SIG-M5 treated with dmso at 0.1 percent for 504 hours (cell line): Measurements from ENCODE around the gene MAN2A2.

ENCODE experiments used
- DNase-seq: peaks from one replicate; lab custom pipeline; 2025; ENCODE audit not compliant: unreplicated experiment; lab: John Stamatoyannopoulos, UW

MAN2A2 gene

DNA sequence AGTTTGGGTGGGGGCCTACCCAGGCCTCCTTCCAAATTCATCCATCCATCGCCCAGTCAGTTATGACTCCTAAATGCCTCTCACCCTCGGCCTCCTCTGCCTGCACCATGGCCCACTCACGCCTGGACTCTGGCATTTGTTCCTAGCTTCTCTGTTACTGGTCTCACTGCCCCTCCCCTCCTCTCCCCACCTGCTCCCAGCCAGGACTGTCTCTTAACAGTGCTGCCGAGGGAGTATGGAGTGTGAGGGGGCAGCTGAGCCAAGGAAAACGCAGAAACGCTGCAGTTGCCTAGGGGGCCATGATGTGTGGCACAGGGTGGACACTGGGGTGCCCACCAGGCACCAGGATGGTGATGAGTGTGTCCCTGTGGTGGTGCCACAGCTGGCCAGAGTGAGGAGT lies 54.7 kb downstream of the MAN2A2 start:
- no peak for DNase-seq

DNA sequence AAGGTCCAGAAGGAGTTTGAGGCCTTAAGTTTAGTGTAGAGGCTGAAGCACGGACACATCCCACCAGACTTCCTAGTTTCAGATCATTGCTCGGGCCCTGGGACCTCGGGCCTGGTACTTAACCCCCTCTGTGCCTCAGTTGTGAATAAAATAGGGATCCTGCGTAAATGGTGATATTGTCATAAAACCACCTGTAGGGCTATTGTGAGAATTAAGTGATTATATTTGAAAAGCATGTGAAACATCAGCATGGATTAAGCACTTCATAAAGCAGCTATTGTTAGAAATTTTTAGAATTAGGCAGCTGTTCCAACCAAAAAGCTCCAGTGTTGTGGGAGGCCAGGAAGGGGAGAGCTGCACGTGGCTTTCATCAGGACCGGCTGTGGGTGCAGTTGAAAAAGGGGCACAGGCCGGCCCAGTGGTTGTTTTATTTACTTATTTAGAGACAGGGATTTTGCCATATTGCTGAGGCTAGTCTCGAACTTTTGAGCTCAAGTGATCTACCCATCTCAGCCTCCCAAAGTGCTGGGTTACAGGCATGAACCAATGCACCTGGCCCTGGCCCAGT lies 56.0 kb downstream of the MAN2A2 start:
- no peak for DNase-seq

DNA sequence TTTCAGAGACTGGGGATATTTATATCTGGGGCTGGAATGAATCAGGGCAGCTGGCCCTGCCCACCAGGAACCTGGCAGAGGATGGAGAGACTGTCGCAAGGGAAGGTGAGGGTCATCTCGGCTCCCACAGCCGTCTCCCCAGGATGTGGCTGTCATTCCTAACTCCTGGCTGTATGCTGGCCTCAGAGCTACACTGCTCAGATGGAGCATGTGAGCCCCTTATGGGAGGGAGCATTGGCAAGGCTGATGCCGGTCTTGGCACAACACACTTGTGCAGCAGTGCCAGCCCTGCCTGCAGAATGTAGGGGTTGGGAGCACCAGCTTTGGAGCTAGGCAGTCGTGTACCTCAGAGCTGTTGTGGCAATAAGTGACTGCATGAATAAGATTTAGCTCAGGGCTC lies 56.8 kb downstream of the MAN2A2 start:
- no peak for DNase-seq

DNA sequence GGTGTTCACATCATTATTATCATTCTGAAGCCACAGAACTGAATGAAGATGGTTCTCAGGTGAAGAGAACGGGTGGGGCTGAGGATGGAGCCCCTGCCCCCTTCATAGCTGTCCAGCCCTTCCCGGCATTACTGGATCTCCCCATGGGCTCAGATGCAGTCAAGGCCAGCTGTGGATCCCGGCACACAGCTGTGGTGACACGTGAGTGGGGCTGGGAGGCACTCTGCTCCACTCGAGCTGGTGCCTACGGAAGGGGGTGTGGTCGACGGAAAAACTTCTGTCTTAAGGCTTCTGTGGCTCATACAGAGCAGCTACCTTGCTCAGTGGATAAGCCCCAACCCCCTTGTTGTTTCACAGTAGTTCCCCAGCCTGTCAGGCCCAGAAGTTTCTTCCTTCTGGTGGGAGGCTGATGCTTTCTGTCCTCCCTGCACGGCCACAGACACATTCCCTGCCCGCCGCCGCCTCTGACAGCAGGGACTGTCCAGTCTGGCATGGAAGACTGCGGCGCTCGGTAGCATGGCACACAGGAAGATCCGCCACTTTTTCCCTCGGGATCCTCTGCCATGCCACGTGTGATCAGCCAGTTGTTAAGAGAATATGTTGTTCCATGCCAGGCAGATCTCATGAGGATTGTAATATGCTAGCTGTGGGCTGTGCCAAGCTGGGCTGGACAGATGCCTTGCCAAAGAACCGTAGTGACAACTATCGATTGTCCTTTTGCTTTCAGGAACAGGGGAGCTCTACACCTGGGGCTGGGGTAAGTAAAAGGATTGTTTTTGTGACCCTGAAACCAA lies 57.4 kb downstream of the MAN2A2 start:
- DNase-seq, result no peak

DNA sequence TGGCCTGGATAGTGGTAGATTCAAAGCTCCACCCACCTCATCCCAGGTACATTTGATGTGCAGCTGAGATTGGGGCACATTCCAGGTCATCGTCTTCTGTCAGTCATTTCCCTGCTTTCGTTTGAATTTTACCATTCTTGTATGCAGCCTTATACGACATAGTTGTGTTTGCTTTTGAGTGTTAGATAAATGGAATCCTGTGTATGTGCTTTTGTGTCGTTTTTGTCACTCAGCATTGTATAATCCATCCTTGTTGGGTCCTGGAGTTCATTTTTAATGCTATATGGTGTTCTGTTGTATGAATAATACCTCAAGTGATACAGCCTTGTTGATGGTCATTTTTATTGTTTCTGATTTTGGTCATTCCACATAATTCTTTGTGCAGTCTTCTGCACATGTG lies 58.9 kb downstream of the MAN2A2 start:
- DNase-seq, result no peak

DNA sequence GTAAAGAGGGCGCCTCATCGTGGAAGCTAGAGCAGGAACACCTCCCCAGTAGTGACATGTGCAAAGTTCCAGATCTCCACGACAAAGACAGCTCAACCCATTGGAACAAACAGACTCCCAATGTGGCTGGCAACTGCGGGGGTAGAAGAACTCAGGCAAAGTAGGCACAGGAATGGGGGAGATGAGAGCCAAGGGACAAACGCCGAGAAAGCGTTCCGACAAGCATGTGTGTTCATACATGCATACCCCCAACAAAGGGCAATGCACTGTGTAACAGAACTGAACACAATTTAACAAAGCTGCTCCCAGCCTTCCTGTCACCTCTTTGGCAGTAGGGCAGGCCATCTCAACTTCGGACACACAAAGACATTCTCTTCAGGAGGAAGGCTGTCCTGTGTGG lies 63.2 kb downstream of the MAN2A2 start:
- DNase-seq, result no peak

DNA sequence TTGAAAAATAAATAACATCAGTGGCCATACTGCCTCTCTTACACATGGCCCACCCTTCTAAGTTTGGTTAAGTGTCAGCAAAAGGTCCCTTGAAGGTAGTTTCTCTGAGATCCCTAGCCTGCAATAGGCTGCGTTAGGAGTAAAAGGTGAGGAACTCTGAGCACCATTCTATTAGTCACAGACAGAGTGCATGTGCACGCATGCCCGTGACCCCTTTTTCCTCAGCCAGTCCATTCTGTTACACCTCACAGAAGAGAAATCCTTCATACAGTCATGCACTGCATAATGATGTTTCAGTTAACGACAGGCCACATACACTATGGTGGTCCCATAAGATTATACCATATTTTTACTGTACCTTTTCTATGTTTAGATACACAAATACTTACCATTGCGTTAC lies 64.1 kb downstream of the MAN2A2 start:
- DNase-seq, result no peak

DNA sequence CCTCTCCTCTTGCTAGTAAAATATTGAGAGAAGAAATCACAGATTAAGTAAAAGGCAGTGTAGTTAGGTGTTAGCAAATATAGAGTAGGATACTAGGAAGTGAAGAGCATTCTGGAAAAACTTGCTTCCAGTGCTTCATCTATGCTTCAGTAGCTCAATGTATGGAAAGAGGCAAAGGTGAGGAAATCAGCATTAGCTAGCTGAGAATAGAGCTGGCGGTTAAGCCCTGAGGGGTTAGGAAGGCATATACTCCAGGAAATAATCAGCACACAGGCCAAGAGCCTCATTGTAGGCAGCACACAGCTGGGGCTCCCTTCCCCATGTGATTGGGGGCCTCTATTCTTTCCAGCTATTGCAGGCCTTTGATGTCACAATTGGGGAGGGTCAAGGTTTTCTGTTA lies 65.3 kb downstream of the MAN2A2 start:
- no peak for DNase-seq

DNA sequence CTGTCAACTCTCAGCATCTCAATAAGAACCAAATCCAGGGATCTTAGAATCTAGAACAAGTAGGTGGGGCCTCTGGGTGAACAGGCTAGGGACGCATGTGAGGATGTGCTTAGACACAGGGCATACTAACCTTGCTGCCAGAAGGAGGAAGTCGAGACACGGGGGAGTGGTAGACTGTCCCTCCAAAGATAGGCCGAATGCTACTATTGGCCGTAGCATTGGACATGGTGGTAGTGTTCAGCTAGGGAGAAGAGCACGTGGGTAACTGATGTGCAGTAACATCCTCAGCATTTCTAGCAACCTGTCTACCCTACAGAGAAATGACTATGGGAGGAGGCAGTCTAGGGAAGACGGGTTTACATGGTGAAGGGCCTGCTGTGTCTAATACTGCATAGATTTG lies 67.2 kb downstream of the MAN2A2 start:
- no peak for DNase-seq

DNA sequence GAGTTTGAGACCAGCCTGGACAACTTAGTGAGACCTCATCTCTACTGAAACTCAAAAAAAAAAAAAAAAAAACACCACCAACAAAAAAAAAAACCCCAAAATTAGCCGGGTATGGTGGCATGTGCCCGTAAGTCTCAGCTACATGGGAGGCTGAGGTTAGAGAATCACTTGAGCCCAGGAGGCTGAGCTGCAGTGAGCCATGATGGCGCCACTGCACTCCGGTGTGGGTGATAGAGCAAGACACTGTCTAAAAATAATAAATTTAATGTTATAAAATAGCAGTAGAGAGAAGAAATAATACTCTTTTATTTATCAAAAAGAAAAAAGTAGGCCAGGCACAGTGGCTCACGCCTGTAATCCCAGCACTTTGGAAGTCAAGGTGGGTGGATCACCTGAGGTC lies 69.0 kb downstream of the MAN2A2 start:
- no peak for DNase-seq
